GM10847 (cell line): ENCODE results near the gene PDZRN3.

Experiments used
- POLR2A ChIP-seq: IDR thresholded peaks from 2 replicates; pipeline ENCODE4 v1.6.1; 2011; ENCODE audit not compliant: insufficient read length; ENCODE audit errors: extremely low read depth

PDZRN3 gene

GRCh38 chr3:73581134-73581846 is 43.5 kb downstream of the PDZRN3 start:
- no peak for TF ChIP-seq POLR2A

DNA sequence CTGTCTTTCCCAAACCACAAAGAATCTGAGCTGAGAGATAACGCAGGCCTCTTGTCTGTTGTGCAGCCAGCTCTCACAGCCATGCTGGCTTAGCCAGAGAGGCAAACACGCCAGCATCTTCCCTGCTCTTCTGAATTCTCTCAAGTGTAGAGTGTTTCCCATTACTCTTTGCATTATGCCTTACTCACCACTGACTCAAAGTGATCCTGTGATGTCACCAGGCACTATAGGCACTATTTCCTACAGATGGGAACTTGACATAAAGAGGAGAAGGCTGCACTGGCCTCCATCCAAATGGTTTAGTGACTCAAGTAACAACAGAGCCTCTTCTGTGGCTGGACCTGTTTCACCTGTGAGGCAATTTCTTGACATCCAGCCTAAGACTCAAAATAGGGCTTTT is 44.4 kb downstream of the PDZRN3 start:
- TF ChIP-seq POLR2A = no peak

DNA sequence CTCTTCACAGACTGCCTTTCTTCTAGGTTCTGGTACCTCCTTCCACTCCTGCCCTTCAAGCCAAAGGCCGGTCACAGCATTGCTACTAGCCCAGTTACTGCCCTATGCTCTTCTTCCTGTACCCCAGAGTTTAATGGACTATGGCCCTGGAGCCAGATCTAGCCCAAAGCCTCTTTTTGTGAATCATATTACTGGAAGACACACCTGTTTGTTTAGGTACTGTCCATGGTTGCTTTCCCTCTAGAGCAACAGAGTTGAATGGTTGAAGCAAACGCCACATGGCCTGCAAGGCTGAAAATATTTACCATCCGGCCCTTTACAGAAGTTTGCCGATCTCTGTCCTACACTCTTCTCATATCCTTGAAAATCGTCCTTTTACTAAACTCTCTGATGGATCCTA is 47.0 kb downstream of the PDZRN3 start:
- TF ChIP-seq POLR2A = no peak

GRCh38 chr3:73576999-73577461 is 47.7 kb downstream of the PDZRN3 start:
- no peak for TF ChIP-seq POLR2A

GRCh38 chr3:73575953-73576352 is 48.8 kb downstream of the PDZRN3 start:
- no peak for TF ChIP-seq POLR2A

- no peak for TF ChIP-seq POLR2A
Measured at GRCh38 chr3:73575519-73575918, 49.2 kb downstream of the PDZRN3 start.

GRCh38 chr3:73573204-73573603 is 51.5 kb downstream of the PDZRN3 start:
- TF ChIP-seq POLR2A = no peak

DNA sequence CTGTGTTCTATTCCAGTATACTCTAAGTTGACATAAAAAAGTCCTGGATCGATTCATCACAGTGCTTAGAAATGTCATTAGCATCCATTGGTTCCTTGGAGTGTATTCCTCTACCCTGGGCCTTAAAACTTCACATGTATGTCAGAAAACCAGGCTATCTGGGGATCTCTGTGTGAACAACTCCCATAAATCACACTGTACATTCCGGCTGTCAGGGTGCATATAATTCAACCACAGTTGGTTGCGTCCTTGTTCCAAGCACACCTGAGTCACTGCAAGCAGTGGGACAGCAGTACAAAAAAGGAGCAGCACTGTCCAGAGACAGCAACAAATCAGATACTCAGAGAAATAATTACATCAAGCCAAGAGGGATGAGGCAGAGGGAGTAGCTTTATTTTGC is 52.4 kb downstream of the PDZRN3 start:
- no peak for TF ChIP-seq POLR2A

DNA sequence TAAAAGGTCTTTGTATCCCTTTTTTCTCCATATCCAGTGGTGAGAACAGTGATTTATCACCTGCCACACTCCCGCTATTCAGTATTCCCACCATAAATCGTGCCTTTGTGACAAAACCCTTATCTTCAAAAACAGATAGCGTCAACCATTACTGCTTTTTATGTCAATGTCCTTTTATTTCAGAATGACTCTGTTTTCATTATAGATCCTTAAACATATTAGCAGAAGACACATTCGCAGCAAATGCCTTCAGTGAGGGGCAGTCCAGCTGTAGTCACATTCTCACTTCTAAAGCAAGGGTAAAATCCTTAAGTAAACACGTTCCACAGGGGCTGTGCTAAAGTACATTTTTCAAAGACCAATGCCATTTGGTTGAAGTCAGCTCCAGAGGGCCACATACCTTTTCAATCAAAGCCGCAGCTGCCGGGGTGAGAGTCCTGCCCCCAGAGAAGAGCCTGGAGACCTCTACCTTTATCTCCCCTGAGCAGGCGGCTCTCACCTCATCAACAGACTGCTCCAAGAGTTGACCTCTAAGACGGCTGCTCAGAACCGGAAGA is 53.4 kb downstream of the PDZRN3 start:
- no peak for TF ChIP-seq POLR2A

DNA sequence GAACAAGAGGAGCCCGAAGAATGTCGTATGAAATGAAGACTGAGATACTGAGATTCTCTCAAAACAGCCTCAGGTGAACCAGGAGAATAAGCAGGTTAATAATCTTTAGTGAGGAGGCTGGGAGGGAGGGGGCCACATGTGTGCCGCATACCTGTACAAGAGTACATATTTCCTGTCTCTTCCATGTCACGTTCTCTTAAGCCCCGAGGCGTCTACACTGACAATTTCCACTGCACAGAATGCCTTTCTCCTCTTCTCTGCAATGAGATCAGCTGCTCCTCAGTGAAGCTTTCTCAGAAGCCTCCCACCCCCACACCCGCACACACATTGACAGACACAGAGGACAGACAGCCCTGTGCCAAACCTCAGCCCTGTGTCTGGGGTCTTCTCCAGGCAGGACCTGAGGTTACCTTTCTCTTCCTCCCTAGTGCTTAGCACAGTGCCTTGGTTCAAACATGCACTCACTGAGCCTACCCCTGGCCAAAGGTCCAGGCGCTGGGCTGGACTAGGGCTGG is 55.4 kb downstream of the PDZRN3 start:
- TF ChIP-seq POLR2A = no peak

DNA sequence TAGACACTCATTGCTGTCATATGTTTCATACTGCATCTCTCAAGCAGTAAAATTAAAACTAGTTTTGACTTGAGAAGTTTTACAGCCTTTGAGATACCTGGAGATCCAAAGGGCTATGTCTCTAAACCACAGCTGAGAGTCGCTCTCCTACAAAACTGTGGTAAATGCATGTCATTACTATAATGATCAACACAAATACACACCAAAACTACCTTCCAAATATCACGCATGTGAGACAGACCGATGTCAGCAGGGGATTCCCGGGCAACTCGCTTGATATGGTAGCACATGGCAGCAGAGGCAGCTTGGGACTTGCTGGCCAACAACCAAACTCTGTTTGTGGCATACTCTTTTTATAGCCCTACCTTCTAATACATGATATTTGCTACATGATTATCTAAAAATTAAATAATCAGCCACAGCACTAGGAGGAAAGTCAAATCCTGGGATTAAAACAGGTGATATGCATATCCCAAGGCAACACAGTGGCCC is 56.3 kb downstream of the PDZRN3 start:
- no peak for TF ChIP-seq POLR2A

DNA sequence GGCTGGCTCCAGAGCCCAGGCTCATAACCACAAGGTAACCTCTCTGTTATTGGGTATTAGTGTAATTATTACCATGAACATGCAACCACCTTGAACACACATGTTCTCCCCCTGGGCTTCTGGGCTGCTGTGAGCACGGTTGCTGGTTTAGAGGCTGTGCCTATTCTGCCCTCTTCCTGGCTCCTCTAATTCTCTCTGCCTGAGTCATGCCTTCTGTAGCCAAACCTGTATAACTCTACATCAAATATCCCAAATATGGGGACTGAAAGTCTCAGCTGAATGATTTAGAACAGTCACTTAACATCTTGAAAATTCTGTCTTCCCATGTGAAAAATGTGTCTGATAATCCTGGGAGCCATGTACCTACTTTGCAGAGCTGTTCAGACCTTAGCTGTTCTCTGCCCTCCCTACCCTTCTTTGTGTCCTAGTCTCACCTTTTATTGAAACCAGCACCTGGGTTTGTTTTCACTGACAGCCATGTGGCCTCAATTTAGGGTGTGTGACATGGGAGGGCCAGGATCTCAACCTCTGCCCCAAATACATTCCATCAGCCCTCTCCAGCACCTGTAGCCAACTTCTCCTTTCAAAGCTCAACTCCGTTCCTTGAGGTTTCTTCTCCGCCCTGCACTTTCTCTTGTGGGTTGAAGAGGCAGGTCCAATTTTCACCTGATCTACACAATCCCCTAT is 60.7 kb downstream of the PDZRN3 start:
- TF ChIP-seq POLR2A = no peak

- no peak for TF ChIP-seq POLR2A
Measured at GRCh38 chr3:73561494-73561893, 63.2 kb downstream of the PDZRN3 start.

- TF ChIP-seq POLR2A = no peak
Measured at GRCh38 chr3:73559749-73560148, 65.0 kb downstream of the PDZRN3 start.

- TF ChIP-seq POLR2A = no peak
Measured at GRCh38 chr3:73558727-73559075, 66.0 kb downstream of the PDZRN3 start.
